Measurements from ENCODE around the gene PAN3.

Gene PAN3

GRCh38 chr13:28271056-28271840 lies 132.9 kb downstream of the PAN3 start:
- no peak for DNase-seq (ENCODE audit: low read depth, low spot score)
- in situ Hi-C loops (cut with HindIII; ENCODE audit: low sequenced_read_pairs), result no loop called here
- no peak for TF ChIP-seq CTCF (IDR thresholded peaks at IDR 0.05; ENCODE audit: low read depth, low read length)
- no peak overlapping the region for H3K4me3 ChIP-seq (ENCODE audit: low read depth, low read length)

DNA sequence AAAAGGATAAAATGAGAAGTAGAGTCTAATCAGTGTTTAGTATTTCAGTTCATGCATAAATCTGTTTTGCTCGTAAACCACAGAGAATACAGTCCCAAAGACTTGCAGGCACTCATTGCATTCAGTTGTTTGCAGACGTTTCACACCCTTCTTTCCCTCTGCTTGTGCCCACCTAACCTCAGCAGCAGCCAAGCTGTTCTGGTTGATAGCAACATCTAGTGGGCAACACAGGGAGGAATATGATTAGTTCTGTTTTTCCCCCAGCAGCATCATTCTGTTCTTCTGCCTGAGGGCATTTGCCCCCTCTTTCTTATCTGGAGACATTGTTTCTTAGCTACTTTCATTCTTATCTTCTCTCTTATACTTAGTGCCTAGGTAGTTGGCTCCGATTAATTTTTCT lies 135.6 kb downstream of the PAN3 start:
- no peak for DNase-seq (ENCODE audit: low read depth, low spot score)
- in situ Hi-C loops (cut with HindIII; ENCODE audit: low sequenced_read_pairs), result no loop called here
- H3K4me3 ChIP-seq (ENCODE audit: low read depth, low read length), result no peak overlapping the region
- TF ChIP-seq CTCF (IDR thresholded peaks at IDR 0.05; ENCODE audit: low read depth, low read length), result no peak

DNA sequence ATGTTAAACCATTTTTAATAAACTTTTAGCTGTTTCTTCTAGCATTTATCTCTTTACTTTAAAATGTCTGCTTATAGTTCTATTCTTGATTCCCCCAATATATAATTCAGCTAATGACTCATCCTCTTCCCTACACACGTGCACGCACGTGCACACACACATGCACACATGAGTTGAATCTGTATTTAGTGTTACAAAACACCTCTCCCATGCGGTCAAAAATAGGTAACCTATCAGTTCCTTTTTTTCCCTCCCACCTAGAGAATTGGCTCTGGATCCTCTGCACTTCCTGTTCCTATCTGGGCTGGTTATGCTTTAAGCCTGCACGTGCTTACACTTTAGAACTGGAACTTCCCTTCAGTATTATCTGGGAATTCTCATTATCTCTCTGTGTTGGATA lies 144.1 kb downstream of the PAN3 start:
- no peak for DNase-seq (ENCODE audit: low read depth, low spot score)
- in situ Hi-C loops (cut with HindIII; ENCODE audit: low sequenced_read_pairs), result no loop called here
- no peak for TF ChIP-seq CTCF (IDR thresholded peaks at IDR 0.05; ENCODE audit: low read depth, low read length)
- H3K4me3 ChIP-seq (ENCODE audit: low read depth, low read length), result no peak overlapping the region

- no peak for DNase-seq (ENCODE audit: low read depth, low spot score)
- in situ Hi-C loops (cut with HindIII; ENCODE audit: low sequenced_read_pairs), result no loop called here
- TF ChIP-seq CTCF (IDR thresholded peaks at IDR 0.05; ENCODE audit: low read depth, low read length), result no peak
- H3K4me3 ChIP-seq (ENCODE audit: low read depth, low read length), result no peak overlapping the region
Observed at GRCh38 chr13:28283600-28283999, 145.3 kb downstream of the PAN3 start.

- DNase-seq (ENCODE audit: low read depth, low spot score), result no peak
Observed at GRCh38 chr13:28286263-28286662, 147.9 kb downstream of the PAN3 start.

DNA sequence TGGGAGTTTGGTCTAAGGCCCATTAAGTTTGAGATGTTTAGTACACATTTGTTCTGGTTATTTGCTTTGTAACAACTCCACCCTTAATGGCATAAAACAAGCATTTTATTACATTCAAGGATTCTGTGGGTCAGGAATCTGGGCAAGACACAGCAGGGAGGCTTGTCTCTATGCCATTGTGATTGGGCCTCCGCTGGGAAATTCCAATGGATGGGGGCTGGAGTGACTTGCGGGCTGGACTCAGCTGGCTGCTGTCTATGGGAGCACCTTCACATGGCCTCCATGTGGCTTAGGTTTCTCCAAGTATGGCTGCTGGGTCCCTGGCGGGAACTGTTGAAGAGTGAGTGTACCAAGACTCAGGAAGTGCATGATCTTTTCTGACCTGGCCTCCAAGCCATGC lies 159.0 kb downstream of the PAN3 start:
- DNase-seq (ENCODE audit: low read depth, low spot score), result peak; percentile 52
- in situ Hi-C loops (cut with HindIII; ENCODE audit: low sequenced_read_pairs), result no loop called here
- no peak for TF ChIP-seq CTCF (IDR thresholded peaks at IDR 0.05; ENCODE audit: low read depth, low read length)
- no peak overlapping the region for H3K4me3 ChIP-seq (ENCODE audit: low read depth, low read length)

More at GRCh38 chr13:28286263-28286662, 147.9 kb downstream of the PAN3 start:
- in situ Hi-C loops (cut with HindIII; ENCODE audit: low sequenced_read_pairs), result no loop called here
- no peak for TF ChIP-seq CTCF (IDR thresholded peaks at IDR 0.05; ENCODE audit: low read depth, low read length)
- no peak overlapping the region for H3K4me3 ChIP-seq (ENCODE audit: low read depth, low read length)

All from astrocyte of the spinal cord (primary cell).